22Rv1 (cell line): ENCODE measurements around the gene KDM4B.

Experiments
- CTCF ChIP-seq: fragments of 450-650 bp; IDR thresholded peaks from 2 replicates; pipeline ENCODE4 v1.5.1; 2017; ENCODE audit warnings: mild to moderate bottlenecking
- ZFX ChIP-seq: fragments of 450-650 bp; IDR thresholded peaks from 2 replicates; pipeline ENCODE4 v1.6.1; 2017; ENCODE audit warnings: antibody characterized with exemption, borderline replicate concordance

- TF ChIP-seq CTCF, result no peak
- no peak for TF ChIP-seq ZFX
Measured at GRCh38 chr19:4985551-4985991, 16.7 kb downstream of the KDM4B start.
